AG09309 (cell line): ENCODE measurements around the gene GRK5.

Experiments
- DNase-seq: peaks from one replicate; pipeline ENCODE4 v3.0.0-alpha.2; 2010; ENCODE audit warnings: low read depth
- H3K4me3 ChIP-seq: 2 replicates; pipeline ENCODE4 v1.5.1; 2011; ENCODE audit warnings: mild to moderate bottlenecking, low read depth, low read length, moderate library complexity; ENCODE audit not compliant: control insufficient read depth
- CTCF ChIP-seq: IDR thresholded peaks from 2 replicates; pipeline ENCODE4 v1.5.1; 2011; ENCODE audit warnings: mild to moderate bottlenecking, low read depth, low read length, inconsistent platforms; ENCODE audit not compliant: insufficient read depth, control insufficient read depth; ENCODE audit errors: missing control alignments

Gene GRK5

DNA sequence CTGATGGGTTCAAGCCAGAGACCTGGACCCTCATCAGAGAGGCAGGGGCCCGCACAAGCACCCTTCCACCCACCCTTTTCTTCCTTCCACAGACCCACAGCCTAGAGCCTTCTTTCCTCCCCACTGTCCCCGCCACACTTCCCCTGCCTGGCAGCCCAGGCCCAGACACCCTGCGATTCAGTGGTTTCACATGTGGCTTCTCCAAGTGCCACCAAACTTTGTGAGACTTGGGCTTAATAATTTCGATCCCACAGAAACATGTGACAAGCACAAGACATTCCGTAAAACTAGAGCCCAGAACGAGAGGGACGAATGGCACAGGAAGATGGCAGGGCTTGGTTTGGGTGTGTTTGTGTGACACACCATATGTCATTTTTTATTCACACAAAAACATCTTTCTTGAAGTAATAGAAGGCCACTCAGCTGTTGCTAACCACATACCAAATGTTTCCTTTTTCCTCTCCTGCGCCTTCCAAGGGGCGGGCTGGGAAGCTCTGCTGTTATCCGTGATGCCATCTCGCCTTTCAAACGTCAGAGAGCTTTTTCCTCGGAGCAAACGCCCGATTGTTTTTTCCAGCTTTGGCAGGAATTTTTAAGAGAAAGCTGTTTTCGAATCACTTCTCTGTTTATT, 162.9 kb downstream of the GRK5 start:
- TF ChIP-seq CTCF = no peak
- no peak overlapping the region for H3K4me3 ChIP-seq
- peak; percentile 41 for DNase-seq

GRCh38 chr10:119370972-119371703, 163.8 kb downstream of the GRK5 start:
- DNase-seq = peak; percentile 79
- H3K4me3 ChIP-seq = peak overlapping the region; percentile 20

DNA sequence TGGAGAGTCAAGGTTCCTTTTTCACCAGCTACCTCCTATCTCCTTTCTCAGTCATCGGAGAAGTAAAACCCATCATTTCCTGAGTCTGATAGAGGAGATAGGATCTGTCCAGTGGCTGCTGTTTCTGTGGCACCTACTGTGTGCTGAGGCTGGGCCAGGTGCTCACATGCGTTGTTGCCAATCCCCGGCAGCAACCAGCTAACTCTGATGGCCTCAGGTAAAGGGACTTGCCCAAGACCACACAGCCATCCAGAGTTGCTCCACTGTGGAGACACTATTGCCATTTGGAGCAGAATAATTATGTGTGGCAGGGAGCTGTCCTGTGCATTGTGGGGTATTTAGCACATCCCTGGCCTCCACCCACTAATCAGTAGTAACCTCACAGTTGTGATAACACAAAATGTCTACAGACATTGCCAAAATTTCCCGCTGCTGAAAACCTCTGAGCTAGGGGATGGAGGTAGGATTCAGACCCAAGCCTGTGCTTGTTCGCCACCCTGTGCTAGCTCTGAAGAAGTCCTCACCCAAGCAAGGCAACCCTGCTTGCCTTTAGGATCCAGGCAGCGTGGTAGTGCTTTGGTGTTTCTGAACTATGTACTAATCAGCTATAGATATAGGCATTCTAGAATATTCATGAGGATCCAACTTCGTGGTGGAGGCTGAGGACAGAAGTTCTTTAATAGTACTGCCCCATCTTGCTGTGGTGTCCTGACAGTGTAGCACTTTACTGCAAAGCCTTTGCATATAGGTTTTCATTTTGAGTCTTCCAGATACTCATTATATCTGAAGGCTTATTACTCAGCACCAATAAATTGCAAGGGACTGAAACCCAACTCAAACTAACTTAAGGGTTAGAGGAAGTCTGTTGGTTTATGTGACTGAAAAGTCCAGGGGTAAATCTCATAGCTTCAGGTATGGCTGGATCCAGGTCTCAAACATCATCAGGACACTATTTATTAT, 164.6 kb downstream of the GRK5 start:
- no peak for DNase-seq
- H3K4me3 ChIP-seq = no peak overlapping the region
- no peak for TF ChIP-seq CTCF

More at GRCh38 chr10:119370972-119371703, 163.8 kb downstream of the GRK5 start:
- TF ChIP-seq CTCF = no peak

DNA sequence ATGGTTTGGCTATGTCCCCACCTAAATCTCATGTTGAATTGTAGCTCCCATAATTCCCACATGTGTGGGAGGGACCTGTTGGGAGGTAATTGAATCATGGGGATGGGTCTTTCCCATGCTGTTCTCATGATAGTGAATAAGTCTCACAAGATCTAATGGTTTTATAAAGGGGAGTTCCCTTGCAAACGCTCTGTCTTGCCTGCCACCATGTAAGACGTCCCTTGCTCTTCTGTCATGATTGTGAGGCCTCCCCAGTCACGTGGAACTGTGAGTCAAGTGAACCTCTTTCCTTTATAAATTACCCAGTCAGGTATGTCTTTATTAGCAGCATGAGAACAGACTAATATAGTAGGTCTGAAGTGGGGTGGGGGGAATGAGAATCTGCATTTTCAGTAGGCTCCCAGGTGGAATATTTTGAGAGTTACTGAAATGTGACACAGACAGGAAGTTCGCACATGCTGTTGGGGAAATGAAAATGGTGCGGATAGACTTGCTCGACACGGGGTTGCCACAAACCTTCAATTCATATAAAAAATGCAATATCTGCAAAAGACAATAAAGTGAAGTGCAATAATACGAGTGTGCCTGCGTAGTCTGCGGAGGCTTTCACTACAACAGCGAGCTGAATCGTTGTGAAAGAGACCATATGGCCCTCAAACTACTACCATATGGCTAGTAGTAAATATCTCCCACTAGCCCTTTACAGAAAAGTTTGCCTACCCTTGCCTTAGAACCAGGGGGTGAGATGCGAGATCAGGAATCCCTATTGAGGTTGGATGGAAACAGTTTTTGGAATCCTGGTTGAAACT, 166.1 kb downstream of the GRK5 start:
- DNase-seq = no peak
- no peak for TF ChIP-seq CTCF

GRCh38 chr10:119374236-119374635, 166.9 kb downstream of the GRK5 start:
- H3K4me3 ChIP-seq = no peak overlapping the region
- no peak for TF ChIP-seq CTCF
- no peak for DNase-seq

More for the DNA sequence above, 166.1 kb downstream of the GRK5 start:
- H3K4me3 ChIP-seq = no peak overlapping the region
